ENCODE measurements around the gene SLC23A3.

The SLC23A3 gene

GRCh38 chr2:219215871-219216534, 46.2 kb upstream of the SLC23A3 start:
- no peaks in the 10 kb centered on the region for H3K27me3 ChIP-seq (ENCODE audit: insufficient read depth, poor library complexity, severe bottlenecking)
- no peaks in the 10 kb centered on the region for H3K9me3 ChIP-seq (ENCODE audit: severe bottlenecking)
- TF ChIP-seq, protein P1, sequence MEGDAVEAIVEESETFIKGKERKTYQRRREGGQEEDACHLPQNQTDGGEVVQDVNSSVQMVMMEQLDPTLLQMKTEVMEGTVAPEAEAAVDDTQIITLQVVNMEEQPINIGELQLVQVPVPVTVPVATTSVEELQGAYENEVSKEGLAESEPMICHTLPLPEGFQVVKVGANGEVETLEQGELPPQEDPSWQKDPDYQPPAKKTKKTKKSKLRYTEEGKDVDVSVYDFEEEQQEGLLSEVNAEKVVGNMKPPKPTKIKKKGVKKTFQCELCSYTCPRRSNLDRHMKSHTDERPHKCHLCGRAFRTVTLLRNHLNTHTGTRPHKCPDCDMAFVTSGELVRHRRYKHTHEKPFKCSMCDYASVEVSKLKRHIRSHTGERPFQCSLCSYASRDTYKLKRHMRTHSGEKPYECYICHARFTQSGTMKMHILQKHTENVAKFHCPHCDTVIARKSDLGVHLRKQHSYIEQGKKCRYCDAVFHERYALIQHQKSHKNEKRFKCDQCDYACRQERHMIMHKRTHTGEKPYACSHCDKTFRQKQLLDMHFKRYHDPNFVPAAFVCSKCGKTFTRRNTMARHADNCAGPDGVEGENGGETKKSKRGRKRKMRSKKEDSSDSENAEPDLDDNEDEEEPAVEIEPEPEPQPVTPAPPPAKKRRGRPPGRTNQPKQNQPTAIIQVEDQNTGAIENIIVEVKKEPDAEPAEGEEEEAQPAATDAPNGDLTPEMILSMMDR (IDR thresholded peaks at IDR 0.05; ENCODE audit: poor library complexity, severe bottlenecking), result no peak
- H3K4me3 ChIP-seq (ENCODE audit: severe bottlenecking), result no peak overlapping the region
- peaks cover 49% of the 10 kb centered on the region for H3K36me3 ChIP-seq (ENCODE audit: low read depth)
- no peak for DNase-seq (ENCODE audit: low spot score)
- no peak overlapping the region for H3K27ac ChIP-seq (ENCODE audit: poor library complexity, severe bottlenecking)
- no peak for ATAC-seq (ENCODE audit: low read depth)
- peaks cover 4% of the 10 kb centered on the region for H3K4me1 ChIP-seq (ENCODE audit: insufficient read depth, poor library complexity, severe bottlenecking)

DNA sequence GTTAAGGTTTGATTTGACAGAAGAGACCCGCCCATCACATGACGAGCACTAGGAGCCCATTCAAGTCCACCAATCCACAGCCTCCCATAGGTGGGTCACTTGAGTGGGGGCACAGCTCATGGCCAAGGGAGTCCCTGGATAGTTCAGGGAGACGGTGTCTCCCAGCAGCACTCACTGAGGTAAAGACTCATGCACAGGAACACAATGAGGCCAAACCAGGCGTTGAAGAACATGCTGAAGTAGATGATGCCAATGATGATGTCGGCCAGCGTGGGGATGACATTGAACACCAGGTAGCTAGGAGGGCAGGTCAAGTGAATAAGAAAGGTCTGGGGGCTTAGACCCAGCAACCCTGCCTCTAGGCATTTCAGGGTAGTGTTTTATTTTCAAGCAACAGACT, 45.0 kb upstream of the SLC23A3 start:
- Histone ChIP-seq H3K9me3 (ENCODE audit: severe bottlenecking) (no peaks in the 10 kb centered on the region), H3K4me1 (ENCODE audit: insufficient read depth, poor library complexity, severe bottlenecking) (peaks cover 4% of the 10 kb centered on the region), H3K36me3 (ENCODE audit: low read depth) (peaks cover 43% of the 10 kb centered on the region), H3K4me3 (ENCODE audit: severe bottlenecking) (no peak overlapping the region), H3K27ac (ENCODE audit: poor library complexity, severe bottlenecking) (no peak overlapping the region), H3K27me3 (ENCODE audit: insufficient read depth, poor library complexity, severe bottlenecking) (no peaks in the 10 kb centered on the region)
- ATAC-seq (ENCODE audit: low read depth) (no peak), DNase-seq (ENCODE audit: low spot score) (no peak)
- TF ChIP-seq, protein P1 (IDR thresholded peaks at IDR 0.05; ENCODE audit: poor library complexity, severe bottlenecking), result no peak

GRCh38 chr2:219214141-219214540, 44.3 kb upstream of the SLC23A3 start:
- TF ChIP-seq, protein P1 (IDR thresholded peaks at IDR 0.05; ENCODE audit: poor library complexity, severe bottlenecking), result no peak
- DNase-seq (ENCODE audit: low spot score) (no peak), ATAC-seq (ENCODE audit: low read depth) (no peak)
- Histone ChIP-seq H3K4me3 (ENCODE audit: severe bottlenecking) (no peak overlapping the region), H3K27me3 (ENCODE audit: insufficient read depth, poor library complexity, severe bottlenecking) (no peaks in the 10 kb centered on the region), H3K9me3 (ENCODE audit: severe bottlenecking) (no peaks in the 10 kb centered on the region), H3K4me1 (ENCODE audit: insufficient read depth, poor library complexity, severe bottlenecking) (peaks cover 4% of the 10 kb centered on the region), H3K27ac (ENCODE audit: poor library complexity, severe bottlenecking) (no peak overlapping the region), H3K36me3 (ENCODE audit: low read depth) (peaks cover 43% of the 10 kb centered on the region)

- DNase-seq (ENCODE audit: low spot score), result no peak
Observed at GRCh38 chr2:219213486-219214071, 43.8 kb upstream of the SLC23A3 start.

More at GRCh38 chr2:219213486-219214071, 43.8 kb upstream of the SLC23A3 start:
- H3K4me1 ChIP-seq (ENCODE audit: insufficient read depth, poor library complexity, severe bottlenecking), result peaks cover 4% of the 10 kb centered on the region
- no peaks in the 10 kb centered on the region for H3K9me3 ChIP-seq (ENCODE audit: severe bottlenecking)
- H3K27me3 ChIP-seq (ENCODE audit: insufficient read depth, poor library complexity, severe bottlenecking), result no peaks in the 10 kb centered on the region
- TF ChIP-seq, protein P1 (IDR thresholded peaks at IDR 0.05; ENCODE audit: poor library complexity, severe bottlenecking), result no peak
- peaks cover 46% of the 10 kb centered on the region for H3K36me3 ChIP-seq (ENCODE audit: low read depth)
- no peak for ATAC-seq (ENCODE audit: low read depth)
- H3K27ac ChIP-seq (ENCODE audit: poor library complexity, severe bottlenecking), result no peak overlapping the region
- H3K4me3 ChIP-seq (ENCODE audit: severe bottlenecking), result no peak overlapping the region
